ENCODE measurements around the gene OSBPL3. TPM values are rescaled to one million over a fixed set of nuclear protein-coding genes. Genes with fewer than 3 reads are reported as not detected.

The OSBPL3 gene
- total RNA-seq, 4 donors from 2014 or later: 3.1 to 7.0 (median 5.3) TPM

DNA sequence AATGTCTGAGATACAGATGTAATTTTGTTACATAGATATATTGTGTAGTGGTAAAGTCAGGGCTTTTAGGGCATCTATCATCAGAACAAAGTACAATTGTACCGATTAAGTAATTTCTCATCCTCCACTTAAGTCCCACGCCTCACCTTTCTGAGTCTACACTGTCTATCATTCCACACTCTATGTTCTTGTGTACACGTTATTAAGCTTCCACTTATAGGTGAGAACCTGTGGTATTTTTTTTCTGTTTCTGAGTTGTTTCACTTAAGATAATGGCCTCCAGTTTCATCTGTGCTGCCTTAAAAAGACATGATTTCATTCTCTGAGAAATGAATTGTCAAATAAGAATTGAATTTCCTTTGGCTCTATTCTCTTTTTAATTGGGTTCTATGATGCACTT lies 15.5 kb upstream of the OSBPL3 start:
- intact Hi-C loops (cut with DNase I; ENCODE audit: low total_unique reads) (no loop called here), in situ Hi-C loops (cut with MboI; ENCODE audit: low sequenced_read_pairs in 4 of 4) (no loop called here)
- no peak overlapping the region for H3K4me3 ChIP-seq
- H3K27ac ChIP-seq: no peak overlapping the region
- no peaks in the 10 kb centered on the region for H3K27me3 ChIP-seq
- H3K9me3 ChIP-seq: no peaks in the 10 kb centered on the region
- H3K4me1 ChIP-seq: no peaks in the 10 kb centered on the region
- no peak for DNase-seq
- no peak for ATAC-seq
- no peak for TF ChIP-seq CTCF (IDR thresholded peaks at IDR 0.05 in 4 of 5, conservative IDR thresholded peaks at IDR 0.05 in 1 of 5)
- TF ChIP-seq POLR2A (IDR thresholded peaks at IDR 0.05): no peak
- H3K36me3 ChIP-seq: no peaks in the 10 kb centered on the region

GRCh38 chr7:24992314-24992713 lies 12.3 kb upstream of the OSBPL3 start:
- Histone ChIP-seq H3K4me3 (no peak overlapping the region), H3K27ac (no peak overlapping the region), H3K27me3 (no peaks in the 10 kb centered on the region), H3K4me1 (no peaks in the 10 kb centered on the region), H3K36me3 (no peaks in the 10 kb centered on the region), H3K9me3 (no peaks in the 10 kb centered on the region)
- in situ Hi-C loops (cut with MboI; ENCODE audit: low sequenced_read_pairs in 4 of 4): no loop called here
- DNase-seq: no peak
- ATAC-seq: no peak
- TF ChIP-seq CTCF (IDR thresholded peaks at IDR 0.05 in 4 of 5, conservative IDR thresholded peaks at IDR 0.05 in 1 of 5): no peak
- intact Hi-C loops (cut with DNase I; ENCODE audit: low total_unique reads): no loop called here

- in situ Hi-C loops (cut with MboI; ENCODE audit: low sequenced_read_pairs in 4 of 4): no loop called here
- Histone ChIP-seq H3K9me3 (no peaks in the 10 kb centered on the region), H3K27me3 (no peaks in the 10 kb centered on the region), H3K4me1 (no peaks in the 10 kb centered on the region), H3K36me3 (no peaks in the 10 kb centered on the region), H3K4me3 (no peak overlapping the region), H3K27ac (no peak overlapping the region)
- ATAC-seq: no peak
- intact Hi-C loops (cut with DNase I; ENCODE audit: low total_unique reads): no loop called here
- TF ChIP-seq CTCF (IDR thresholded peaks at IDR 0.05 in 4 of 5, conservative IDR thresholded peaks at IDR 0.05 in 1 of 5) (no peak), POLR2A (IDR thresholded peaks at IDR 0.05) (no peak)
- no peak for DNase-seq
Measured at GRCh38 chr7:24991353-24991752, 11.4 kb upstream of the OSBPL3 start.

- H3K4me1 ChIP-seq: no peaks in the 10 kb centered on the region
- H3K4me3 ChIP-seq: no peak overlapping the region
- no peak for DNase-seq
- H3K27me3 ChIP-seq: no peaks in the 10 kb centered on the region
- in situ Hi-C loops (cut with MboI; ENCODE audit: low sequenced_read_pairs in 4 of 4): loop anchor here in 2 of 4 donors (10.0 kb wide), 2 partner anchors 87 to 173 kb away; no protein-coding TSS in a partner anchor
- H3K9me3 ChIP-seq: no peaks in the 10 kb centered on the region
- TF ChIP-seq POLR2A (IDR thresholded peaks at IDR 0.05) (no peak), CTCF (IDR thresholded peaks at IDR 0.05 in 4 of 5, conservative IDR thresholded peaks at IDR 0.05 in 1 of 5) (no peak)
- ATAC-seq: no peak
- no peak overlapping the region for H3K27ac ChIP-seq
- intact Hi-C loops (cut with DNase I; ENCODE audit: low total_unique reads): no loop called here
- no peaks in the 10 kb centered on the region for H3K36me3 ChIP-seq
Measured at GRCh38 chr7:24987331-24987842, 7.4 kb upstream of the OSBPL3 start.

GRCh38 chr7:24982917-24983316 lies 2.9 kb upstream of the OSBPL3 start:
- in situ Hi-C loops (cut with MboI; ENCODE audit: low sequenced_read_pairs in 4 of 4): loop anchor here (5.0 to 10.0 kb wide), 4 partner anchors 92 to 168 kb away; no protein-coding TSS in a partner anchor

More at GRCh38 chr7:24982917-24983316, 2.9 kb upstream of the OSBPL3 start:
- H3K27me3 ChIP-seq: no peaks in the 10 kb centered on the region
- no peaks in the 10 kb centered on the region for H3K9me3 ChIP-seq
- H3K4me1 ChIP-seq: peaks cover 0 to 9% of the 10 kb centered on the region in 2 donors
- H3K27ac ChIP-seq: no peak overlapping the region
- H3K4me3 ChIP-seq: no peak overlapping the region
- no peak for TF ChIP-seq POLR2A (IDR thresholded peaks at IDR 0.05)
- no peak for TF ChIP-seq CTCF (IDR thresholded peaks at IDR 0.05 in 4 of 5, conservative IDR thresholded peaks at IDR 0.05 in 1 of 5)
- intact Hi-C loops (cut with DNase I; ENCODE audit: low total_unique reads): loop anchor here (5.0 kb wide), 3 partner anchors 89 to 144 kb away; partner anchors contain the start of gene CYCS
- DNase-seq (no peak), ATAC-seq (no peak)
- H3K36me3 ChIP-seq: no peaks in the 10 kb centered on the region

All from gastrocnemius medialis (tissue), 4 donors.